HepG2 (cell line): Measurements from ENCODE around the gene MYO18A. TPM values are rescaled to one million over a fixed set of nuclear protein-coding genes. Genes with fewer than 3 reads are reported as not detected.

Experiments used
- ATAC-seq: fragments of 200-7000 bp; cut with Tn5 transposase; 3 replicates; pipeline ENCODE4 v1.9.1; 2020; ENCODE audit warnings: mild to moderate bottlenecking, moderate library complexity
- BruUV-seq: library from RNA; stranded (reverse); fragments of 400-500 nt; replicated peaks from 2 replicates; lab custom pipeline; 2021; lab: Mats Ljungman, UMichigan
- CTCF ChIA-PET: fragments of 300-600 bp; formaldehyde crosslinking; extraction: SDS; loops from one replicate; lab custom pipeline; 2021; ENCODE audit warnings: low total read pairs, inconsistent platforms, low intra/inter-chr PET ratio; lab: Yijun Ruan, JAX
- POLR2A ChIA-PET: fragments of 350-600 bp; sonication (Branson Sonifier 250); formaldehyde crosslinking; loops from one replicate; lab custom pipeline; 2020; ENCODE audit warnings: antibody characterized with exemption, inconsistent platforms; lab: Yijun Ruan, JAX
- DNase-seq: peaks from one replicate; pipeline ENCODE4 v3.0.0-alpha.2; 2015; ENCODE audit warnings: low spot score
- FAIRE-seq: peaks from 3 replicates; lab custom pipeline; 2011; peaks lifted over from hg19 to GRCh38; lab: Jason Lieb, UNC
- H2AFZ ChIP-seq: one replicate; pipeline ENCODE4 v1.6.1; 2011; ENCODE audit warnings: low read length, inconsistent platforms
- H3K27ac ChIP-seq: fragments of 300-600 bp; 3 replicates; pipeline ENCODE4 v1.8.0; 2011; ENCODE audit warnings: mixed run types, mild to moderate bottlenecking, mixed read lengths, low read length, inconsistent platforms; ENCODE audit not compliant: insufficient read depth; ENCODE audit errors: extremely low read length
- H3K27me3 ChIP-seq, 2 experiments: fragments of 200-600 bp in 1 of 2; 2 replicates in 1 of 2; 3 replicates in 1 of 2; pipeline versions ENCODE4 v1.6.0 to v1.8.0; 2011; ENCODE audit warnings: low read length in 2 of 2, mild to moderate bottlenecking in 2 of 2, moderate library complexity in 2 of 2, inconsistent platforms in 1 of 2; ENCODE audit not compliant: insufficient read depth in 2 of 2, control insufficient read depth in 1 of 2
- H3K36me3 ChIP-seq, 2 experiments: fragments of 200-600 bp in 1 of 2; replicated peaks in 1 of 2; 2 replicates in 1 of 2; 3 replicates in 1 of 2; pipeline versions ENCODE4 v1.5.1 to v1.8.0; 2011; ENCODE audit warnings: low read length in 2 of 2, inconsistent platforms in 1 of 2; ENCODE audit not compliant: insufficient read depth in 2 of 2, control insufficient read depth in 1 of 2
- H3K4me1 ChIP-seq: 2 replicates; pipeline ENCODE4 v1.5.1; 2012; ENCODE audit warnings: low read length, inconsistent platforms; ENCODE audit not compliant: insufficient read depth
- H3K4me2 ChIP-seq: 2 replicates; pipeline ENCODE4 v1.6.0; 2011; ENCODE audit warnings: low read depth, low read length, inconsistent platforms
- H3K4me3 ChIP-seq, 3 experiments: fragments of 200-600 bp in 1 of 3; sonication (generic), shearing (Covaris generic) in 1 of 3; replicated peaks in 1 of 3; 2 replicates each; pipeline ENCODE4 v1.5.1; 2011 to 2016; ENCODE audit warnings: low read length in 3 of 3, inconsistent platforms in 2 of 3, low read depth in 2 of 3, mild to moderate bottlenecking in 2 of 3, control low read depth in 1 of 3, mixed read lengths in 1 of 3; ENCODE audit not compliant: insufficient read depth in 1 of 3
- H3K79me2 ChIP-seq: one replicate; pipeline ENCODE4 v1.6.1; 2011; ENCODE audit warnings: low read length, inconsistent platforms; ENCODE audit not compliant: insufficient read depth
- H3K9ac ChIP-seq: 2 replicates; pipeline ENCODE4 v1.6.0; 2011; ENCODE audit warnings: mild to moderate bottlenecking, low read depth, low read length, inconsistent platforms; ENCODE audit not compliant: insufficient read depth
- H3K9me3 ChIP-seq: 2 replicates; pipeline ENCODE4 v1.5.1; 2012; ENCODE audit warnings: mild to moderate bottlenecking, low read length
- H4K20me1 ChIP-seq: 2 replicates; pipeline ENCODE4 v1.6.0; 2011; ENCODE audit warnings: inconsistent platforms, mild to moderate bottlenecking, low read length, moderate library complexity; ENCODE audit not compliant: insufficient read depth
- ARNT2 ChIP-seq: sonication (generic); formaldehyde crosslinking; IDR thresholded peaks from 2 replicates; pipeline ENCODE4 v1.8.0; 2022; ENCODE audit warnings: mild to moderate bottlenecking, low read depth, missing genetic modification reagents, moderate library complexity
- CBX1 ChIP-seq: IDR thresholded peaks from one replicate; pipeline ENCODE4 v1.6.1; 2016; ENCODE audit warnings: antibody characterized with exemption, low read depth
- CSRNP2 ChIP-seq: sonication (generic); formaldehyde crosslinking; conservative IDR thresholded peaks from 2 replicates; pipeline ENCODE4 v1.8.0; 2022; ENCODE audit warnings: low read depth, missing genetic modification reagents
- CTCF ChIP-seq: sonication (generic); formaldehyde crosslinking; IDR thresholded peaks from 2 replicates; pipeline ENCODE4 v1.5.0; 2020; ENCODE audit warnings: mild to moderate bottlenecking, missing genetic modification reagents, moderate library complexity
- FOSL2 ChIP-seq: sonication (generic); formaldehyde crosslinking; IDR thresholded peaks from 2 replicates; pipeline ENCODE4 v1.4.0; 2020; ENCODE audit warnings: missing genetic modification reagents
- FOXO4 ChIP-seq: sonication (generic); formaldehyde crosslinking; conservative IDR thresholded peaks from 2 replicates; pipeline ENCODE4 v1.8.1; 2023; ENCODE audit warnings: missing genetic modification reagents
- HNF1A ChIP-seq, 2 experiments: sonication (generic) in 1 of 2; formaldehyde crosslinking in 1 of 2; IDR thresholded peaks; 2 replicates each; pipeline versions ENCODE4 v1.4.0 to v1.6.1; 2016 to 2020; ENCODE audit warnings: borderline replicate concordance in 1 of 2, low read depth in 1 of 2, mild to moderate bottlenecking in 1 of 2, missing genetic modification reagents in 1 of 2
- MAF1 ChIP-seq: sonication (generic); formaldehyde crosslinking; IDR thresholded peaks from 2 replicates; pipeline ENCODE4 v1.5.0; 2020; ENCODE audit warnings: missing genetic modification reagents, borderline replicate concordance
- SATB2 ChIP-seq: sonication (generic); formaldehyde crosslinking; IDR thresholded peaks from 2 replicates; pipeline ENCODE4 v1.5.0; 2020; ENCODE audit warnings: missing genetic modification reagents
- SRSF1 ChIP-seq: fragments of 200-400 bp; formaldehyde crosslinking; optimal IDR thresholded peaks from 2 replicates; pipeline ENCODE3; 2017; ENCODE audit warnings: mild to moderate bottlenecking, low read depth, low read length, moderate library complexity
- SUZ12 ChIP-seq: fragments of 150-350 bp; IDR thresholded peaks from 2 replicates; pipeline ENCODE4 v1.6.1; 2014; ENCODE audit warnings: low read depth, low read length
- ZBTB38 ChIP-seq: sonication (generic); formaldehyde crosslinking; IDR thresholded peaks from 2 replicates; pipeline ENCODE4 v1.5.1; 2020; ENCODE audit warnings: mild to moderate bottlenecking, missing genetic modification reagents
- ZNF33B ChIP-seq: sonication (generic); formaldehyde crosslinking; IDR thresholded peaks from 2 replicates; pipeline ENCODE4 v1.5.1; 2020; ENCODE audit warnings: mild to moderate bottlenecking, missing genetic modification reagents
- ZNF850 ChIP-seq: sonication (generic); formaldehyde crosslinking; conservative IDR thresholded peaks from 2 replicates; pipeline ENCODE4 v1.9.0; 2021; ENCODE audit warnings: mild to moderate bottlenecking, missing genetic modification reagents
- ZSCAN9 ChIP-seq: IDR thresholded peaks from 2 replicates; pipeline ENCODE4 v1.6.1; 2016; ENCODE audit warnings: borderline replicate concordance
- WGBS: methylation state at CpG from one replicate; pipeline ENCODE4 v1.1.6; 2017; ENCODE audit warnings: low lambda C conversion rate; 5-methylcytosine and 5-hydroxymethylcytosine counted together
- in situ Hi-C: cut with HindIII; loops from 2 replicates; pipeline ENCODE4 v1.10.0; 2017; ENCODE audit warnings: low pct_unique_long_range_greater_than_20kb; ENCODE audit not compliant: extremely low pct_ligation_motif_present
- intact Hi-C: fragments of 100-400 bp; cut with micrococcal nuclease; formaldehyde crosslinking; loops from one replicate; pipeline ENCODE4 v1.10.0; 2022; ENCODE audit not compliant: unreplicated experiment
- polyA plus RNA-seq, 8 experiments: library from polyadenylated mRNA; depleted of rRNA in 3 of 8; stranded (reverse) in 7 of 8; unstranded in 1 of 8; fragments of >200 nt; fragmentation: Illumina TruSeq in 4 of 8; extraction: Trizol in 4 of 8; gene quantifications; 2 replicates each; pipeline versions ENCODE4 v1.2.1 to v1.2.3, GENCODE V29; 2011 to 2016; ENCODE audit warnings: low read depth in 4 of 8, missing spikeins in 1 of 8, mixed read lengths in 1 of 8; ENCODE audit not compliant: insufficient read depth in 1 of 8
- total RNA-seq, 5 experiments: library from RNA; depleted of rRNA; stranded (reverse); fragments of >200 nt; fragmentation: Illumina TruSeq; extraction: Trizol; gene quantifications; 2 replicates each; pipeline ENCODE4 v1.2.3, GENCODE V29; 2016; ENCODE audit warnings: low read depth in 1 of 5

MYO18A gene
- total and polyA plus RNA-seq, 2 of the 13 experiments (the other 11 are each of a cell fraction or from before 2014, with no cell fraction given) = 16.8 to 24.8 TPM

GRCh38 chr17:29096094-29096493, 84.1 kb downstream of the MYO18A start (continued):
- TF ChIP-seq CBX1 = no peak

GRCh38 chr17:29095439-29095838, 84.8 kb downstream of the MYO18A start:
- in situ Hi-C loops = no loop called here
- no peak for ATAC-seq
- FAIRE-seq = no peak
- TF ChIP-seq SUZ12 (no peak), ZBTB38 (no peak), CSRNP2 (CRISPR knock-in tag) (no peak), ZNF33B (CRISPR knock-in tag) (no peak), CTCF (CRISPR knock-in tag) (no peak), MAF1 (CRISPR knock-in tag) (no peak), ZNF850 (CRISPR knock-in tag) (no peak), SATB2 (CRISPR knock-in tag) (no peak), HNF1A (IDR thresholded peaks at IDR 0.05; ENCODE audit: low read depth) (no peak), HNF1A (CRISPR knock-in tag; IDR thresholded peaks at IDR 0.05; ENCODE audit: borderline replicate concordance) (no peak), FOSL2 (no peak), ARNT2 (CRISPR knock-in tag) (no peak), ZSCAN9 (CRISPR knock-in tag) (no peak), FOXO4 (CRISPR knock-in tag) (no peak), SRSF1 (no peak)

More at GRCh38 chr17:29095439-29095838, 84.8 kb downstream of the MYO18A start:
- Histone ChIP-seq H2AFZ (no peak overlapping the region), H3K9me3 (no peaks in the 10 kb centered on the region), H3K9ac (no peak overlapping the region), H3K4me2 (no peak overlapping the region), H3K79me2 (no peaks in the 10 kb centered on the region), H3K4me1 (no peaks in the 10 kb centered on the region), H3K27me3 (no peaks in the 10 kb centered on the region), H4K20me1 (no peaks in the 10 kb centered on the region), H3K27ac (no peak overlapping the region), H3K4me3 (no peak overlapping the region), H3K36me3 (peaks cover 45 to 85% of the 10 kb centered on the region in 2 experiments)
- no peak for DNase-seq
- ChIA-PET POLR2A (no interaction called here), CTCF (no interaction called here)
- intact Hi-C loops = loop anchor here (1.0 kb wide), 1 partner anchor 24 kb away; no protein-coding TSS in a partner anchor
- 91% methylated on average over 3 of the region's 6 CpGs for WGBS
- no TSS peak for BruUV-seq
